Tibial artery (tissue), 4 donors: ENCODE results near the gene DPYSL3.
A peak's percentile ranks its signal among the peaks of the same experiment; 100 is the strongest.

Experiments used
- DNase-seq, 2 donors: peaks; one replicate each; pipeline ENCODE4 v3.0.0-alpha.2; 2019
- H3K27ac ChIP-seq, 2 donors: fragments of 200-600 bp; sonication (generic) in 1 of 2; 1 replicate in 1 of 2; 2 replicates in 1 of 2; pipeline ENCODE4 v1.5.1; 2018 to 2019; ENCODE audit warnings: mild to moderate bottlenecking in 1 of 2
- H3K27me3 ChIP-seq, 2 donors: fragments of 200-600 bp; sonication (generic) in 1 of 2; one replicate each; pipeline versions ENCODE4 v1.5.1 to v1.6.0; 2016 to 2019
- H3K36me3 ChIP-seq, 3 donors: fragments of 200-600 bp; sonication (generic) in 2 of 3; one replicate each; pipeline ENCODE4 v1.5.1; 2016 to 2019; ENCODE audit warnings: mild to moderate bottlenecking in 2 of 3
- H3K4me1 ChIP-seq, 4 donors: fragments of 200-600 bp; sonication (generic) in 2 of 4; 1 replicate in 3 of 4; 2 replicates in 1 of 4; pipeline ENCODE4 v1.5.1; 2016 to 2019
- H3K4me3 ChIP-seq, 2 donors: fragments of 200-600 bp; sonication (generic) in 1 of 2; 1 replicate in 1 of 2; 2 replicates in 1 of 2; pipeline ENCODE4 v1.5.1; 2018 to 2019; ENCODE audit warnings: mild to moderate bottlenecking in 2 of 2
- H3K9me3 ChIP-seq, 3 donors: fragments of 200-600 bp; sonication (generic) in 1 of 3; one replicate each; pipeline ENCODE4 v1.5.1; 2016 to 2019
- CTCF ChIP-seq, 2 experiments: fragments of 200-600 bp in 1 of 2; fragments of 450-650 bp in 1 of 2; IDR thresholded peaks; one replicate each; pipeline ENCODE4 v1.5.1; 2017 to 2019; ENCODE audit warnings: antibody characterized with exemption in 2 of 2, mild to moderate bottlenecking in 1 of 2, moderate library complexity in 1 of 2
- intact Hi-C: fragments of 100-400 bp; cut with DNase I; formaldehyde crosslinking; loops from one replicate; pipeline ENCODE4 v1.15.0; 2023; ENCODE audit warnings: low total_unique reads

DPYSL3 gene

GRCh38 chr5:147413266-147413665, 96.6 kb downstream of the DPYSL3 start:
- H3K4me1 ChIP-seq, result peaks cover 0 to 100% (median 71%) of the 10 kb centered on the region in 4 donors
- intact Hi-C loops, result no loop called here
- TF ChIP-seq CTCF (IDR thresholded peaks at IDR 0.05), result no peak
- H3K27ac ChIP-seq, result peak overlapping the region; percentile 96 to 98
- DNase-seq, result no peak
- H3K36me3 ChIP-seq, result peaks cover 19 to 28% (median 27%) of the 10 kb centered on the region in 3 donors
- no peaks in the 10 kb centered on the region for H3K27me3 ChIP-seq
- H3K4me3 ChIP-seq, result no peak overlapping the region
- H3K9me3 ChIP-seq, result no peaks in the 10 kb centered on the region

GRCh38 chr5:147412561-147412960, 97.3 kb downstream of the DPYSL3 start:
- Histone ChIP-seq H3K36me3 (peaks cover 19 to 28% (median 25%) of the 10 kb centered on the region in 3 donors), H3K27ac (peak overlapping the region; percentile 96 to 98)

GRCh38 chr5:147411359-147412319, 98.2 kb downstream of the DPYSL3 start:
- Histone ChIP-seq H3K27ac (peak overlapping the region; percentile 96 to 98), H3K36me3 (peaks cover 19 to 28% (median 25%) of the 10 kb centered on the region in 3 donors), H3K27me3 (no peaks in the 10 kb centered on the region), H3K4me3 (no peak overlapping the region), H3K4me1 (peaks cover 0 to 100% (median 63%) of the 10 kb centered on the region in 4 donors), H3K9me3 (no peaks in the 10 kb centered on the region)
- TF ChIP-seq CTCF (IDR thresholded peaks at IDR 0.05), result no peak
- DNase-seq, result no peak
- intact Hi-C loops, result no loop called here

More at GRCh38 chr5:147412561-147412960, 97.3 kb downstream of the DPYSL3 start:
- no peak for TF ChIP-seq CTCF (IDR thresholded peaks at IDR 0.05)
- Histone ChIP-seq H3K27me3 (no peaks in the 10 kb centered on the region), H3K9me3 (no peaks in the 10 kb centered on the region), H3K4me1 (peaks cover 0 to 100% (median 67%) of the 10 kb centered on the region in 4 donors), H3K4me3 (no peak overlapping the region)
- intact Hi-C loops, result no loop called here
- DNase-seq, result no peak

- no peak for DNase-seq
- intact Hi-C loops, result no loop called here
- no peaks in the 10 kb centered on the region for H3K27me3 ChIP-seq
- peak overlapping the region; percentile 96 to 98 for H3K27ac ChIP-seq
- TF ChIP-seq CTCF (IDR thresholded peaks at IDR 0.05), result no peak
- peaks cover 1 to 100% (median 64%) of the 10 kb centered on the region in 4 donors for H3K4me1 ChIP-seq
- no peak overlapping the region for H3K4me3 ChIP-seq
- H3K9me3 ChIP-seq, result no peaks in the 10 kb centered on the region
- peaks cover 19 to 28% (median 25%) of the 10 kb centered on the region in 3 donors for H3K36me3 ChIP-seq
Measured at GRCh38 chr5:147410496-147411358, 99.1 kb downstream of the DPYSL3 start.

- H3K36me3 ChIP-seq, result peaks cover 4 to 18% (median 15%) of the 10 kb centered on the region in 3 donors
Measured at GRCh38 chr5:147408980-147409379, 100.9 kb downstream of the DPYSL3 start.

More at GRCh38 chr5:147408980-147409379, 100.9 kb downstream of the DPYSL3 start:
- H3K27ac ChIP-seq, result peak overlapping the region; percentile 96 to 98
- intact Hi-C loops, result no loop called here
- H3K4me3 ChIP-seq, result no peak overlapping the region
- H3K9me3 ChIP-seq, result no peaks in the 10 kb centered on the region
- no peak for TF ChIP-seq CTCF (IDR thresholded peaks at IDR 0.05)
- H3K27me3 ChIP-seq, result no peaks in the 10 kb centered on the region
- peaks cover 5 to 100% (median 69%) of the 10 kb centered on the region in 4 donors for H3K4me1 ChIP-seq
- no peak for DNase-seq
